PC-3 (cell line): ENCODE results near the gene TTC33.

Source experiments
- EZH2 ChIP-seq: fragments of 300-600 bp; sonication (generic); IDR thresholded peaks from one replicate; pipeline ENCODE4 v1.6.1; 2017; ENCODE audit warnings: antibody characterized with exemption, mild to moderate bottlenecking, low read length; ENCODE audit not compliant: unreplicated experiment
- TF ChIP-seq, protein P1 (sequence below): fragments of 300-600 bp; sonication (generic); conservative IDR thresholded peaks from 2 replicates; pipeline ENCODE4 v1.5.1; 2017; ENCODE audit warnings: antibody characterized with exemption, low read depth, mild to moderate bottlenecking, low read length

DNA sequence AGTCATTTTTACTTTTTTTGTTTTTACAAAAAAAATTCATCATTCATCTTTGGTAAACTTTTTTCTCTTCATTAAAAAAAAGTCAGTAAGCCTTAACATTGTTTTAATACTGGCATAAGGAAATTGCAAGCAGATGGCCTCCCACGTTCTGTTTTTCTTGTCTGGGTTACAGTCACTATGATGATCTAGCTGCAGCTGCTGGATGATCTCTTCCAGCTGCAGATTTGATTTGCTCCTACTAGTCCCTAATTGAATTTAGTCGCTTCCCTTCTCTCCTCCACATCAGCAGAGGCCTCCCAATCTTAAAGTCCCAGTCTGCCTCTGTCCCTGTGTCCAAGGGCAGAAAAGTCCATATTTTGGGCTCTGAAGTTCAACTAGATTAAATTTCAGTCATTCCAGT, 182.8 kb downstream of the TTC33 start:
- TF ChIP-seq, protein P1, sequence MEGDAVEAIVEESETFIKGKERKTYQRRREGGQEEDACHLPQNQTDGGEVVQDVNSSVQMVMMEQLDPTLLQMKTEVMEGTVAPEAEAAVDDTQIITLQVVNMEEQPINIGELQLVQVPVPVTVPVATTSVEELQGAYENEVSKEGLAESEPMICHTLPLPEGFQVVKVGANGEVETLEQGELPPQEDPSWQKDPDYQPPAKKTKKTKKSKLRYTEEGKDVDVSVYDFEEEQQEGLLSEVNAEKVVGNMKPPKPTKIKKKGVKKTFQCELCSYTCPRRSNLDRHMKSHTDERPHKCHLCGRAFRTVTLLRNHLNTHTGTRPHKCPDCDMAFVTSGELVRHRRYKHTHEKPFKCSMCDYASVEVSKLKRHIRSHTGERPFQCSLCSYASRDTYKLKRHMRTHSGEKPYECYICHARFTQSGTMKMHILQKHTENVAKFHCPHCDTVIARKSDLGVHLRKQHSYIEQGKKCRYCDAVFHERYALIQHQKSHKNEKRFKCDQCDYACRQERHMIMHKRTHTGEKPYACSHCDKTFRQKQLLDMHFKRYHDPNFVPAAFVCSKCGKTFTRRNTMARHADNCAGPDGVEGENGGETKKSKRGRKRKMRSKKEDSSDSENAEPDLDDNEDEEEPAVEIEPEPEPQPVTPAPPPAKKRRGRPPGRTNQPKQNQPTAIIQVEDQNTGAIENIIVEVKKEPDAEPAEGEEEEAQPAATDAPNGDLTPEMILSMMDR, result no peak
- TF ChIP-seq EZH2, result no peak
